ENCODE results near the gene MYCBPAP. TPM values are rescaled to one million over a fixed set of nuclear protein-coding genes. Genes with fewer than 3 reads are reported as not detected.

Gene MYCBPAP
- polyA plus RNA-seq, 3 donors, result not detected

DNA sequence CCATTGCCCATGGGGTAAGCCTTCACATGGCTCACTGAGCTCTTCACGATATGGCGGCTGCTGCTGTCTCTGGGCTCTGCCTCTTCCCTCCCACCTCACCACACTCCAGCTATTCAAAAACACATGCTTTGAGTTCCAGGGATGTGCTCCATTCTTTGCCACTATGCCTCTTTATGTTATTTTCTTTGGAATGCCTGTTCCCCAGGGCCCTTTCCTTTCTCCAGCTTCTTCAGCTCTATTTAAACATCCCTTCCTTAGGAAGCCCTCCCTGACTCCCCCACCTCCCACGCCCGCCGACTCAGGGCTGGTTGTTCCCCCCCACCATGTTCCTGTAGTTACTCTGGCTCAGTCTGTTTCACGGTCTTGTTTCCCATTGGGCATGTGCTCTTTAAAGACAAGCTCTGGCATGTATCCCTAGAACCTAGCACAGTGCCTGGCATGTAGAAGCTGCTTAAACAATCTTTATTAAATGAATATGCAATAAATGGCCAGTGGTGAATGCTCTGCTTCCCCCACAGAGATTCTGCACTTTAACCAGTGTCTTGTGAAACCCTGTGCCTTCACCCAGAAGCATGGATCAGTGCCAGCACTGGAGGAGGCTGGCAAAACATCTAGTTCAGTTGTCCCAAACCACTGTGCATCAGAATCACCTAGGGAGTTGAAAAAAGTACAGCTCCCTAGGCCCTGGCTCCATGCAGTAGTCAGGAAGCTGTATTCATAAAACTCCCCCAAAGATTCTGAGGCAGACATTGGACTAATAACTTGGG lies 6.9 kb downstream of the MYCBPAP start:
- Mint-ChIP-seq H3K27me3 (ENCODE audit: low read depth in 3 of 3) (peaks cover 0 to 2% (median 2%) of the 10 kb centered on the region in 3 donors), H3K4me3 (no peak overlapping the region), H3K36me3 (no peaks in the 10 kb centered on the region), H3K4me1 (peaks cover 13% of the 10 kb centered on the region), H3K9me3 (no peaks in the 10 kb centered on the region), H3K27ac (no peak overlapping the region)
- H3K4me1 ChIP-seq (ENCODE audit: control insufficient read depth in 1 of 2, insufficient read depth in 2 of 2, low read length in 2 of 2), result no peaks in the 10 kb centered on the region
- 86% methylated on average over 6 of the region's 6 CpGs for WGBS (ENCODE audit: insufficient coverage)
- no peak overlapping the region for H3K4me2 ChIP-seq (replicated peaks; ENCODE audit: extremely low read depth, low read length, poor library complexity, severe bottlenecking)
- TF ChIP-seq, protein P1, sequence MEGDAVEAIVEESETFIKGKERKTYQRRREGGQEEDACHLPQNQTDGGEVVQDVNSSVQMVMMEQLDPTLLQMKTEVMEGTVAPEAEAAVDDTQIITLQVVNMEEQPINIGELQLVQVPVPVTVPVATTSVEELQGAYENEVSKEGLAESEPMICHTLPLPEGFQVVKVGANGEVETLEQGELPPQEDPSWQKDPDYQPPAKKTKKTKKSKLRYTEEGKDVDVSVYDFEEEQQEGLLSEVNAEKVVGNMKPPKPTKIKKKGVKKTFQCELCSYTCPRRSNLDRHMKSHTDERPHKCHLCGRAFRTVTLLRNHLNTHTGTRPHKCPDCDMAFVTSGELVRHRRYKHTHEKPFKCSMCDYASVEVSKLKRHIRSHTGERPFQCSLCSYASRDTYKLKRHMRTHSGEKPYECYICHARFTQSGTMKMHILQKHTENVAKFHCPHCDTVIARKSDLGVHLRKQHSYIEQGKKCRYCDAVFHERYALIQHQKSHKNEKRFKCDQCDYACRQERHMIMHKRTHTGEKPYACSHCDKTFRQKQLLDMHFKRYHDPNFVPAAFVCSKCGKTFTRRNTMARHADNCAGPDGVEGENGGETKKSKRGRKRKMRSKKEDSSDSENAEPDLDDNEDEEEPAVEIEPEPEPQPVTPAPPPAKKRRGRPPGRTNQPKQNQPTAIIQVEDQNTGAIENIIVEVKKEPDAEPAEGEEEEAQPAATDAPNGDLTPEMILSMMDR (IDR thresholded peaks at IDR 0.05), result no peak
- H3K36me3 ChIP-seq (replicated peaks in 1 of 2; ENCODE audit: control insufficient read depth in 1 of 2, insufficient read depth in 2 of 2, low read length in 2 of 2), result no peaks in the 10 kb centered on the region
- H3K9ac ChIP-seq (ENCODE audit: insufficient read depth, low read length, poor library complexity, severe bottlenecking), result no peak overlapping the region
- no peak for DNase-seq
- no peaks in the 10 kb centered on the region for H3K27me3 ChIP-seq (ENCODE audit: control insufficient read depth in 2 of 2, insufficient read depth in 2 of 2, low read length in 2 of 2)
- no peaks in the 10 kb centered on the region for H4K20me1 ChIP-seq (ENCODE audit: insufficient read depth, low read length)
- H3K79me2 ChIP-seq (ENCODE audit: insufficient read depth, low read length), result no peaks in the 10 kb centered on the region
- H2AFZ ChIP-seq (ENCODE audit: insufficient read depth, low read depth, low read length, poor library complexity, severe bottlenecking), result no peak overlapping the region
- H3K27ac ChIP-seq (ENCODE audit: low read depth in 1 of 2, low read length in 2 of 2), result no peak overlapping the region
- no peaks in the 10 kb centered on the region for H3K9me3 ChIP-seq (replicated peaks in 1 of 2; ENCODE audit: control insufficient read depth in 1 of 2, insufficient read depth in 1 of 2, low read length in 2 of 2)
- H3K4me3 ChIP-seq (replicated peaks in 1 of 3; ENCODE audit: low read depth in 2 of 3, low read length in 3 of 3), result no peak overlapping the region
- intact Hi-C loops (cut with micrococcal nuclease), result no loop called here

DNA sequence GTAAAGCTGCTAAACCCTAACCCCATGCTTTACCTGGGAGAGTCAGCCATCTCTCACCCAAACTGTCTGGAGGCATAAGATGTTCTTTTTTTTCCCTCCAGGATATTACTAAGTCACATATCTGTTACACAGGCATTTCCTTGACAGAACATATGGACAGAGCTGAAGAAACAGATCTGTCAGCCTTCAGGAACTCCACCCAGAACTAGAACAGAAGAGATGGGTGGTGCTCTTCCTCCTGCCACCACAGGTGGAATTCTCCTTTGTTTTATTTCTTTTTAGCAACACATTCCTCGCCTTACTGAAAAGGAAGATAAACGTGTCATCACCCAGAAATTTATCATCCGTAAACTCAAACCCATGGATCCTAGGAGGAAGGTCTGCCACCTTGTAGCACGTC lies 8.8 kb downstream of the MYCBPAP start:
- no peaks in the 10 kb centered on the region for H3K4me1 ChIP-seq (ENCODE audit: control insufficient read depth in 1 of 2, insufficient read depth in 2 of 2, low read length in 2 of 2)
- no peak overlapping the region for H3K4me2 ChIP-seq (replicated peaks; ENCODE audit: extremely low read depth, low read length, poor library complexity, severe bottlenecking)
- WGBS (ENCODE audit: insufficient coverage), result 93% methylated on average over 4 of the region's 4 CpGs
- no peak overlapping the region for H3K27ac ChIP-seq (ENCODE audit: low read depth in 1 of 2, low read length in 2 of 2)
- Mint-ChIP-seq H3K4me3 (no peak overlapping the region), H3K36me3 (no peaks in the 10 kb centered on the region), H3K27ac (no peak overlapping the region), H3K4me1 (peaks cover 6% of the 10 kb centered on the region), H3K27me3 (ENCODE audit: low read depth in 3 of 3) (peaks cover 1 to 4% (median 2%) of the 10 kb centered on the region in 3 donors), H3K9me3 (no peaks in the 10 kb centered on the region)
- no peaks in the 10 kb centered on the region for H4K20me1 ChIP-seq (ENCODE audit: insufficient read depth, low read length)
- no peak for DNase-seq
- H2AFZ ChIP-seq (ENCODE audit: insufficient read depth, low read depth, low read length, poor library complexity, severe bottlenecking), result no peak overlapping the region
- H3K4me3 ChIP-seq (replicated peaks in 1 of 3; ENCODE audit: low read depth in 2 of 3, low read length in 3 of 3), result no peak overlapping the region
- intact Hi-C loops (cut with micrococcal nuclease), result no loop called here
- H3K27me3 ChIP-seq (ENCODE audit: control insufficient read depth in 2 of 2, insufficient read depth in 2 of 2, low read length in 2 of 2), result no peaks in the 10 kb centered on the region
- TF ChIP-seq, protein P1 (IDR thresholded peaks at IDR 0.05), result no peak
- H3K9me3 ChIP-seq (replicated peaks in 1 of 2; ENCODE audit: control insufficient read depth in 1 of 2, insufficient read depth in 1 of 2, low read length in 2 of 2), result no peaks in the 10 kb centered on the region
- no peaks in the 10 kb centered on the region for H3K36me3 ChIP-seq (replicated peaks in 1 of 2; ENCODE audit: control insufficient read depth in 1 of 2, insufficient read depth in 2 of 2, low read length in 2 of 2)
- no peak overlapping the region for H3K9ac ChIP-seq (ENCODE audit: insufficient read depth, low read length, poor library complexity, severe bottlenecking)
- H3K79me2 ChIP-seq (ENCODE audit: insufficient read depth, low read length), result no peaks in the 10 kb centered on the region
